Bronchial epithelial cell (primary cell): ENCODE data around the gene PFKFB3. TPM values are rescaled to one million over a fixed set of nuclear protein-coding genes. Genes with fewer than 3 reads are reported as not detected.

Experiments
- DNase-seq: peaks from one replicate; pipeline ENCODE4 v3.0.0-alpha.2; 2010; ENCODE audit warnings: low read depth
- FAIRE-seq: peaks from 2 replicates; lab custom pipeline; 2011; peaks lifted over from hg19 to GRCh38; lab: Jason Lieb, UNC
- H3K27me3 ChIP-seq: 2 replicates; pipeline ENCODE4 v1.5.1; 2011; ENCODE audit warnings: low read length; ENCODE audit not compliant: control insufficient read depth, insufficient read depth
- H3K36me3 ChIP-seq: 2 replicates; pipeline ENCODE4 v1.5.1; 2011; ENCODE audit warnings: low read length; ENCODE audit not compliant: control insufficient read depth, insufficient read depth
- H3K4me3 ChIP-seq: 2 replicates; pipeline ENCODE4 v1.5.1; 2011; ENCODE audit warnings: mild to moderate bottlenecking, low read depth, low read length, control low read depth
- total RNA-seq: library from RNA; depleted of rRNA; stranded (reverse); fragments of >200 nt; gene quantifications from 2 replicates; pipeline ENCODE4 v1.2.1, GENCODE V29; 2014
- TF ChIP-seq, protein P1 (sequence below): IDR thresholded peaks from 2 replicates; pipeline ENCODE4 v1.5.1; 2011; ENCODE audit warnings: mild to moderate bottlenecking, moderate library complexity, low read length, control low read depth, inconsistent platforms; ENCODE audit not compliant: insufficient read depth, severe bottlenecking

The PFKFB3 gene
- total RNA-seq, 1 donor from 2014 or later, result 18.7 TPM

DNA sequence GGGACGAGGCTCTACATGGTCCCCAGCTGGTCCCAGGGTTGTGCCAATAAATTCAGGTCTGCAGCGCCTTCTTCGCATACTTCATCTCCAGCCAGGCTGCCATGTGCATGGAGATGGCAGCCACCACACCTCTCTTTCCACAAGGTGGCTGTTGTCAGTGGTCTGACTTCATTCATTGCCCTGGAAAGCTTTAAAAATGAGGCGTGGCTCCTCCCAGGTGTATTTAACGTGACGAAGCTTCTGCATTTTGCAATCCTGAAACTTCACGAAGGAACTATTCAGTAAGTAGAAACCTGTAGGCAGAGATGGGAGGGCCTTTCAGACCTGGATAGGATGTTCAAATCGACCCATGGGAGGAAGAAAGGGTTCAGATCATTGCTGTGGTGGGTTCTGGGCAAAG lies 53.7 kb downstream of the PFKFB3 start:
- peak; percentile 58 for DNase-seq
- no peaks in the 10 kb centered on the region for H3K36me3 ChIP-seq
- TF ChIP-seq, protein P1, sequence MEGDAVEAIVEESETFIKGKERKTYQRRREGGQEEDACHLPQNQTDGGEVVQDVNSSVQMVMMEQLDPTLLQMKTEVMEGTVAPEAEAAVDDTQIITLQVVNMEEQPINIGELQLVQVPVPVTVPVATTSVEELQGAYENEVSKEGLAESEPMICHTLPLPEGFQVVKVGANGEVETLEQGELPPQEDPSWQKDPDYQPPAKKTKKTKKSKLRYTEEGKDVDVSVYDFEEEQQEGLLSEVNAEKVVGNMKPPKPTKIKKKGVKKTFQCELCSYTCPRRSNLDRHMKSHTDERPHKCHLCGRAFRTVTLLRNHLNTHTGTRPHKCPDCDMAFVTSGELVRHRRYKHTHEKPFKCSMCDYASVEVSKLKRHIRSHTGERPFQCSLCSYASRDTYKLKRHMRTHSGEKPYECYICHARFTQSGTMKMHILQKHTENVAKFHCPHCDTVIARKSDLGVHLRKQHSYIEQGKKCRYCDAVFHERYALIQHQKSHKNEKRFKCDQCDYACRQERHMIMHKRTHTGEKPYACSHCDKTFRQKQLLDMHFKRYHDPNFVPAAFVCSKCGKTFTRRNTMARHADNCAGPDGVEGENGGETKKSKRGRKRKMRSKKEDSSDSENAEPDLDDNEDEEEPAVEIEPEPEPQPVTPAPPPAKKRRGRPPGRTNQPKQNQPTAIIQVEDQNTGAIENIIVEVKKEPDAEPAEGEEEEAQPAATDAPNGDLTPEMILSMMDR, result peak; percentile 17
- no peaks in the 10 kb centered on the region for H3K27me3 ChIP-seq
- FAIRE-seq, result no peak
- no peak overlapping the region for H3K4me3 ChIP-seq

DNA sequence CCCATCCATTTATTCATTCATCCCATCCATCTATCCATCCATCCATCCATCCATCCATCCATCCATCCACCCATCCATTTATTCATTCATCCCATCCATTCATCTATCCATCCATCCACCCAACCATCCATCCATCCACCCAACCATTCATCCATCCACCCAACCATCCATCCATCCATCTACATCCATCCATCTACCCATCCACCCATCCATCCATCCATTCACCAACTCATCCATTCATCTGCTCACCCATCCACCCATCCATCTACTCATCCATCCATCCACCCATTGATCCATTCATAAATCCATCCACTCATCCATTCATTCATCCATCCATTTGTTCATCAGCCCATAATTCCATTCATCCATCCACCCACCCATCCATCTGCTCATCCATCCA lies 56.4 kb downstream of the PFKFB3 start:
- TF ChIP-seq, protein P1, result no peak
- FAIRE-seq (peak; percentile 7), DNase-seq (no peak)
- Histone ChIP-seq H3K36me3 (no peaks in the 10 kb centered on the region), H3K4me3 (no peak overlapping the region), H3K27me3 (no peaks in the 10 kb centered on the region)

DNA sequence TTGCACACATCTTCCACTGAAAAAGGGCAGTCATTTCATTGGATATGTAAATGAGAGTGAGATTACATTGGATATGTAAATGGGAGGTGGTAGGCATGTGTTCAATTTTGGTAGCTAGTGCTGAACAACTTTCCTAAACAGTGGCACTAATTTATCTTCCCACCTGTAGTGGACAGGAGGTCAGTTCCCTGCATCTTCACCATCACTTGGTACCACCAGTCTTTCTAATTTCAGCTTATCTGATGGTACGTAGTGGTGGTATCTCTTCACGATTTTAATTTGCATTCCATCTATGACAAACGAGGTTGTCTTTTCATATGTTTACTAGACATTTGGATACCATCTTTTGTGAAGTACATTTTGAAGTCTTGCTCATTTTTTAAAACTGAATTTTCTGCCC lies 58.1 kb downstream of the PFKFB3 start:
- Histone ChIP-seq H3K27me3 (no peaks in the 10 kb centered on the region), H3K36me3 (no peaks in the 10 kb centered on the region), H3K4me3 (no peak overlapping the region)
- TF ChIP-seq, protein P1, result no peak
- no peak for FAIRE-seq
- no peak for DNase-seq

DNA sequence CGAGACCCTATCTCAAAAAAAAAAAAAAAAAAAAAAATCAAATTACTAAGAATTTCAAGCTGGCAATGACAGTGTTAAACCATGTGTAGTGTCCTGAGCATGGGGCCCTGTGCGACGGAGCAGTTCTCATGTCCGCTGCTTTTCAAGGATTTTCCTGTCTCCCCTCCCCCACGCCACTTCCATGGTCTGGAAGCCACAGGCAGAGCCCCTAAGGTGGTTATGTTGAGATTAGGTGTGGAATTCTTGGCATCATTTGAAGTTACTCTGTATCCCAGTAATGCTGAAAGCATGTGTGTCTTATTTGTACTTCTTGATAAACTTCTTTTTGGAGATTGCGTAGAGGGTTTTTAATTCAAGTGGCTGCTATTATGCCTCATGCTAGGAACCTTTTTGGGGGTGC lies 65.2 kb downstream of the PFKFB3 start:
- no peak for DNase-seq
- no peak for FAIRE-seq
- no peaks in the 10 kb centered on the region for H3K27me3 ChIP-seq
- no peak overlapping the region for H3K4me3 ChIP-seq
- H3K36me3 ChIP-seq, result no peaks in the 10 kb centered on the region
- TF ChIP-seq, protein P1, result no peak

DNA sequence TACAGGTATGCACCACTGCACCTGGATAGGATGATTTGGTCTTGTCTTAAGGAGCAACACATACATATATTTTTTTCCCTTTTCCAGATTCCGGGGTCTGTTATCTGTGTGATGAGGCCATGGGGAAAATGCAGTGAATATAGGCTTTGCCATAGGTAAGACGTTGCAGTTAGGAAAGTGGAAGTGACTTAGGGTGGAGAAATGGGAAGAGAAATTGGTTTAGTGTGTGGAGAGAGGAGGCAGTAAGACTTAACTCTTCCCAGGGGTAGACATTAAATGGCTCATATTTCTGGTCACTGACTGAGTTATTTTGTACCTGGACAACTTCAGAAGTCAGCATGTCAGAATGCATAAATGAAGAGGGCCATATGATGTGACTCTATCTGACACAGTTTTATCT lies 66.7 kb downstream of the PFKFB3 start:
- H3K36me3 ChIP-seq, result no peaks in the 10 kb centered on the region
- no peak overlapping the region for H3K4me3 ChIP-seq
- TF ChIP-seq, protein P1, result no peak
- no peaks in the 10 kb centered on the region for H3K27me3 ChIP-seq
- DNase-seq, result no peak
- FAIRE-seq, result no peak

DNA sequence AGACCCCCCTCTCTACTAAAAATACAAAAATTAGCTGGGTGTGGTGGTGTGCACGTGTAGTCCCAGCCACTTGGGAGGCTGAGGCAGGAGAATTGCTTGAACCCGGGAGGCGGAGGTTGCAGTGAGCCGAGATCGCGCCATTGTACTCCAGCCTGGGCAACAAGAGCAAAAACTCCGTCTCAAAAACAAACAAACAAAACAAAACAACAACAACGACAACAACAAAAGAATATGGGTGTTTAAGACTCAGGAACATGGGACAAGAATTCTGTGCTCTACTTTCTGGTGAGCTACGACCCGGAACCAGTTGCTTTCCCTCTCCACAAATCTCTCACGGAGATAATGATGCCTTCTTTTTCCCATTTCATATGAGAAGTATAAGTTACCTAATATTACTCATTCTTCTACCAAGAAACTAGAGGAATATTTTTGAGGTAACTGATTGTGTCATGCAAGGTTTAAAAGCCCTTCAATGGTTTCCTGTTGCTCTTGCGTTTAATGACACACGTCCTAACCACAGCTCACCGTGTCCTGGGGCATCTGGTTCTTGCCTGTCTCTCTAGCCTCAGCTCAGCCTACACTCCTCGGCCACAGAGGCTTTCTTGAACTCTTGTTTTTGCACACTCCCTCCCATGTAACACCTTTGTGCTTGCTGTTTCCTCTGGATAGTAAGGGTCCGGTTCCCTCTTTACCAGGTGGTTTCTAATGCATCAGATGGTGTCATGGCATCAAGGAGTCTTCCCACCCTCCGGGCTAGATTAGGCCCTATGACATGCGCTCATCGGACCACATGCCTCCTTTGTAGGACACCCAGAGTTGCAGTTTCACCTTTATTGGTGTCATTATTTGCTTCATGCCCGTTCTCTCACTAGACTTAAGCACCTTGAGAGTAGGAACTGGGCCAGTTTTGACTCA lies 67.5 kb downstream of the PFKFB3 start:
- Histone ChIP-seq H3K36me3 (no peaks in the 10 kb centered on the region), H3K27me3 (no peaks in the 10 kb centered on the region), H3K4me3 (no peak overlapping the region)
- DNase-seq, result peak; percentile 71
- FAIRE-seq, result peak; percentile 70
- TF ChIP-seq, protein P1, result no peak
